Lung (tissue), 12 donors: ENCODE data around the gene LRWD1. TPM values are rescaled to one million over a fixed set of nuclear protein-coding genes. Genes with fewer than 3 reads are reported as not detected.
"Not testable (repeated sequence)": the region's sequence is repeated elsewhere in the genome, so short reads cannot be mapped to it uniquely, and the experiment has no call there.

Experiments used
- ATAC-seq: fragments of 200-7000 bp; cut with Tn5 transposase; one replicate; pipeline ENCODE4 v1.9.1; 2020; ENCODE audit warnings: moderate number of reproducible peaks; ENCODE audit not compliant: insufficient read depth, low FRiP score
- DNase-seq, 3 donors: peaks; one replicate each; pipeline ENCODE4 v3.0.0-alpha.2; 2013 to 2017
- H3K27ac ChIP-seq, 2 donors: one replicate each; pipeline ENCODE4 v1.5.1; 2013; ENCODE audit warnings: mild to moderate bottlenecking in 2 of 2, moderate library complexity in 2 of 2, control low read depth in 1 of 2, inconsistent platforms in 1 of 2, low read depth in 1 of 2, low read length in 1 of 2
- H3K27me3 ChIP-seq, 3 donors: one replicate each; pipeline ENCODE4 v1.5.1; 2013; ENCODE audit warnings: low read length in 2 of 3; ENCODE audit not compliant: control insufficient read depth in 3 of 3, insufficient read depth in 3 of 3
- H3K36me3 ChIP-seq, 4 donors: one replicate each; pipeline ENCODE4 v1.5.1; 2013; ENCODE audit warnings: low read length in 4 of 4, mild to moderate bottlenecking in 1 of 4, moderate library complexity in 1 of 4; ENCODE audit not compliant: control insufficient read depth in 4 of 4, insufficient read depth in 4 of 4
- H3K4me1 ChIP-seq, 5 donors: one replicate each; pipeline ENCODE4 v1.5.1; 2013; ENCODE audit warnings: low read length in 5 of 5, mild to moderate bottlenecking in 2 of 5, moderate library complexity in 1 of 5; ENCODE audit not compliant: control insufficient read depth in 5 of 5, insufficient read depth in 5 of 5
- H3K4me3 ChIP-seq: one replicate; pipeline ENCODE4 v1.5.1; 2013; ENCODE audit warnings: mild to moderate bottlenecking, control low read depth, moderate library complexity
- H3K9ac ChIP-seq, 2 donors: one replicate each; pipeline ENCODE4 v1.5.1; 2013; ENCODE audit warnings: low read length in 2 of 2, control low read depth in 1 of 2; ENCODE audit not compliant: insufficient read depth in 1 of 2
- H3K9me3 ChIP-seq, 4 donors: one replicate each; pipeline ENCODE4 v1.5.1; 2013; ENCODE audit warnings: low read length in 3 of 4, mild to moderate bottlenecking in 1 of 4, moderate library complexity in 1 of 4; ENCODE audit not compliant: control insufficient read depth in 4 of 4, insufficient read depth in 3 of 4
- CTCF ChIP-seq: IDR thresholded peaks from 2 replicates; pipeline ENCODE4 v1.5.1; 2012; ENCODE audit warnings: mild to moderate bottlenecking; ENCODE audit errors: control extremely low read depth, extremely low read depth
- WGBS, 2 donors: extraction: QIAGEN DNeasy Blood & Tissue Kit; methylation state at CpG; one replicate each; pipeline ENCODE4 v1.1.7; 2013; 5-methylcytosine and 5-hydroxymethylcytosine counted together
- polyA plus RNA-seq, 2 donors: library from polyadenylated mRNA; stranded (reverse); fragments of 200-250 nt; gene quantifications; one replicate each; pipeline ENCODE4 v1.2.1, GENCODE V29; 2013
- total RNA-seq, 2 donors: library from RNA; depleted of rRNA in 1 of 2; stranded (reverse); fragments of >200 nt in 1 of 2; gene quantifications; one replicate each; pipeline ENCODE4 v1.2.1, GENCODE V29; 2014 to 2021
- donor health status: control.
- donor health status: control.
- donor health status: Bipolar disorder and iron deficiency.
- donor health status: healthy.
- donor health status: DM: yes; HTN: yes; CAD: no.

The LRWD1 gene
- total and polyA plus RNA-seq, 4 donors, result 12.3 to 31.5 (median 25.9) TPM

- not testable (repeated sequence) for ATAC-seq, H3K27me3 ChIP-seq, H3K9ac ChIP-seq, H3K27ac ChIP-seq, H3K9me3 ChIP-seq, H3K36me3 ChIP-seq, H3K4me3 ChIP-seq, H3K4me1 ChIP-seq, DNase-seq
- peak; percentile 7 for TF ChIP-seq CTCF
- WGBS, 2 donors, result 5 to 8% methylated on average over 6 to 8 of the region's 11 CpGs
These were observed 15.3 kb downstream of the LRWD1 start for GRCh38 chr7:102479982-102480637.

GRCh38 chr7:102481962-102482361 lies 17.2 kb downstream of the LRWD1 start:
- H3K4me1 ChIP-seq, ATAC-seq, DNase-seq, H3K9me3 ChIP-seq, H3K36me3 ChIP-seq, H3K27ac ChIP-seq, H3K4me3 ChIP-seq, H3K9ac ChIP-seq, H3K27me3 ChIP-seq: not testable (repeated sequence)
- no CpG with 5 or more reads among the region's 10 CpGs for WGBS, 2 donors

GRCh38 chr7:102484317-102484716 lies 19.5 kb downstream of the LRWD1 start:
- H3K27me3 ChIP-seq, DNase-seq, H3K4me1 ChIP-seq, H3K36me3 ChIP-seq, H3K9me3 ChIP-seq, H3K4me3 ChIP-seq, H3K9ac ChIP-seq, H3K27ac ChIP-seq, ATAC-seq: not testable (repeated sequence)
- no CpG with 5 or more reads among the region's 5 CpGs for WGBS, 2 donors

GRCh38 chr7:102490529-102491075 lies 25.8 kb downstream of the LRWD1 start:
- not testable (repeated sequence) for H3K4me1 ChIP-seq

GRCh38 chr7:102493220-102493935 lies 28.6 kb downstream of the LRWD1 start:
- not testable (repeated sequence) for H3K4me1 ChIP-seq, H3K27ac ChIP-seq, H3K27me3 ChIP-seq, H3K4me3 ChIP-seq, H3K36me3 ChIP-seq, H3K9me3 ChIP-seq, H3K9ac ChIP-seq, DNase-seq
- peak; percentile 69 for ATAC-seq
- no CpG with 5 or more reads among the region's 33 CpGs for WGBS, 2 donors

More at GRCh38 chr7:102490529-102491075, 25.8 kb downstream of the LRWD1 start:
- not testable (repeated sequence) for H3K36me3 ChIP-seq, H3K9ac ChIP-seq, H3K27ac ChIP-seq, H3K4me3 ChIP-seq, DNase-seq, H3K27me3 ChIP-seq, H3K9me3 ChIP-seq
- WGBS, 2 donors, result 79 to 84% methylated on average over 2 to 3 of the region's 12 CpGs
- ATAC-seq, result peak; percentile 76

GRCh38 chr7:102494026-102494425 lies 29.2 kb downstream of the LRWD1 start:
- not testable (repeated sequence) for H3K9ac ChIP-seq, H3K36me3 ChIP-seq, H3K4me3 ChIP-seq, H3K9me3 ChIP-seq, H3K4me1 ChIP-seq, H3K27me3 ChIP-seq, H3K27ac ChIP-seq, DNase-seq
- WGBS, 2 donors, result 14 to 50% methylated on average over 4 to 7 of the region's 15 CpGs
- peak; percentile 2 for ATAC-seq

- not testable (repeated sequence) for H3K27me3 ChIP-seq, H3K9ac ChIP-seq, H3K36me3 ChIP-seq, DNase-seq, H3K9me3 ChIP-seq, H3K4me1 ChIP-seq, H3K27ac ChIP-seq, H3K4me3 ChIP-seq
- ATAC-seq, result peak; percentile 38
- WGBS, 2 donors, result no CpG with 5 or more reads among the region's 67 CpGs
These were observed 29.8 kb downstream of the LRWD1 start for GRCh38 chr7:102494473-102495149.
